PC-9 (cell line): ENCODE results near the gene MAPK1.

Source experiments
- EZH2 ChIP-seq: fragments of 200-600 bp; sonication (generic); IDR thresholded peaks from 2 replicates; pipeline ENCODE4 v1.8.0; 2017; ENCODE audit warnings: antibody characterized with exemption, low read depth
- TF ChIP-seq, protein P1 (sequence below): fragments of 200-600 bp; sonication (generic); conservative IDR thresholded peaks from 2 replicates; pipeline ENCODE4 v1.6.1; 2017; ENCODE audit warnings: mixed run types, antibody characterized with exemption, mild to moderate bottlenecking, moderate library complexity

DNA sequence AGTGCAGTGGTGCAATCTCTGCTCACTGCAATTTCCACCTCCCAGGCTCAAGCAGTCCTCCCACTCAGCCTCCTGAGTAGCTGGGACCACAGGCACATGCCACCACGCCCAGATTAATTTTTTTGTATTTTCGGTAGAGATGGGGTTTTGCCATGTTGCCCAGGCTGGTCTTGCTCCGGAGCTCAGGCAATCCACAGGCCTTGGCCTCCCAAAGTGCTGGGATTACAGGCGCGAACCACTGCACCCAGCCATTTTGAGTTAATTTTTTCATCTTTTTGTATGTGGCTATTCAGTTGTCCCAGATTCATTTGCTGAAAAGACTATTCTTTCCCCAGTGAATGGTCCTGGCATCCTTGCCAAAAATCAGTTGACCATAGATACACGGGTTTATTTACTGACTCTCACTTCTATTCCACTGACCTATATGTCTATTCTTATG lies 63.6 kb downstream of the MAPK1 start:
- TF ChIP-seq, protein P1, sequence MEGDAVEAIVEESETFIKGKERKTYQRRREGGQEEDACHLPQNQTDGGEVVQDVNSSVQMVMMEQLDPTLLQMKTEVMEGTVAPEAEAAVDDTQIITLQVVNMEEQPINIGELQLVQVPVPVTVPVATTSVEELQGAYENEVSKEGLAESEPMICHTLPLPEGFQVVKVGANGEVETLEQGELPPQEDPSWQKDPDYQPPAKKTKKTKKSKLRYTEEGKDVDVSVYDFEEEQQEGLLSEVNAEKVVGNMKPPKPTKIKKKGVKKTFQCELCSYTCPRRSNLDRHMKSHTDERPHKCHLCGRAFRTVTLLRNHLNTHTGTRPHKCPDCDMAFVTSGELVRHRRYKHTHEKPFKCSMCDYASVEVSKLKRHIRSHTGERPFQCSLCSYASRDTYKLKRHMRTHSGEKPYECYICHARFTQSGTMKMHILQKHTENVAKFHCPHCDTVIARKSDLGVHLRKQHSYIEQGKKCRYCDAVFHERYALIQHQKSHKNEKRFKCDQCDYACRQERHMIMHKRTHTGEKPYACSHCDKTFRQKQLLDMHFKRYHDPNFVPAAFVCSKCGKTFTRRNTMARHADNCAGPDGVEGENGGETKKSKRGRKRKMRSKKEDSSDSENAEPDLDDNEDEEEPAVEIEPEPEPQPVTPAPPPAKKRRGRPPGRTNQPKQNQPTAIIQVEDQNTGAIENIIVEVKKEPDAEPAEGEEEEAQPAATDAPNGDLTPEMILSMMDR = no peak
- TF ChIP-seq EZH2 = no peak
